ENCODE data around the gene RNF167. TPM values are rescaled to one million over a fixed set of nuclear protein-coding genes. Genes with fewer than 3 reads are reported as not detected.

Gene RNF167
- total RNA-seq, 1 donor from 2014 or later: 20.3 TPM

DNA sequence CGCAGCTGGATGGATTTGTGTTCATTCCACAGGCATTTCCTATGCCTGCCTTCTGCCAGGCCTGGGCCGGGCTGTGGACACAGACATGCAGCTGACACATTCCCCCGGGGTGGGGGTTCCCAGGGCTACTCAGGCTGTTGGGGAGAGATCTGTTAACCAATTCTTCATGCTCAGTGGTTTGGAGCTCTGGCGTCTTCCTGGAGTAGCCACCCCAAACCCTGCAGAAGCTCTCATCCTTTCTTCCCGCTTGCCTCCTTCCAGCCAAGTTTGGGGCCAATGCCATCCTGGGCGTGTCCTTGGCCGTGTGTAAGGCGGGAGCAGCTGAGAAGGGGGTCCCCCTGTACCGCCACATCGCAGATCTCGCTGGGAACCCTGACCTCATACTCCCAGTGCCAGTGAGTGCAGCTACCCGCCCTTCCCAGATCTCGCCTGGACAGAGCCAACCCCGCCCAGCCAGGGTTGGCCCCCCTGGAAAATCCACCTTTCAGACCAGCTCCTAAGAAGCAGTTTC is 13.4 kb downstream of the RNF167 start:
- DNase-seq: peak; percentile 85

DNA sequence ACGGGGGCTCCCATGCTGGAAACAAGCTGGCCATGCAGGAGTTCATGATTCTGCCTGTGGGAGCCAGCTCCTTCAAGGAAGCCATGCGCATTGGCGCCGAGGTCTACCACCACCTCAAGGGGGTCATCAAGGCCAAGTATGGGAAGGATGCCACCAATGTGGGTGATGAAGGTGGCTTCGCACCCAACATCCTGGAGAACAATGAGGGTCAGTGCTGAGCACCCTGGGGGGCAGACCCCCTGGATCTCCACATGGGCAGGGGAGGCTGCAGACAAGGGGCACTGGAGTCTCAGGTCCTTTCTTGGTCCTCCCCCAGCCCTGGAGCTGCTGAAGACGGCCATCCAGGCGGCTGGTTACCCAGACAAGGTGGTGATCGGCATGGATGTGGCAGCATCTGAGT is 15.0 kb downstream of the RNF167 start:
- DNase-seq: no peak

DNA sequence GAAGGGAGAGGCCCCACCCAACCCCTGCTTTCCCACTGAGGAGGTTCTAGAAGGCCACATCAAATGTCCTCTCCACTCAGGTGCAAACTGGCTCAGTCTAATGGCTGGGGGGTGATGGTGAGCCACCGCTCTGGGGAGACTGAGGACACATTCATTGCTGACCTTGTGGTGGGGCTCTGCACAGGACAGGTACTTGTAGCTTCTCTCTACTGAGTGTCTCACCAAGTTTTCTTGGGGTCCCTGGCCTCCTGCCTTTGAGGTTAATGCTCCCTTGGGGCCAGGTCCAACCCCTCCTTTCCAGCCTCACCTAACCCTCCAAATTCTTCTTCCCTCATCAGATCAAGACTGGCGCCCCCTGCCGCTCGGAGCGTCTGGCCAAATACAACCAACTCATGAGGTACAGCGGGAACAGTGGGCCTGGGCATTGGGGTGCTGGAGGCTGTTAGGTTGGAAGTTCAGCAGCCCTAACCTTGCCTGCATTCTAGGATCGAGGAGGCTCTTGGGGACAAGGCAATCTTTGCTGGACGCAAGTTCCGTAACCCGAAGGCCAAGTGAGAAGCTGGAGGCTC is 16.5 kb downstream of the RNF167 start:
- no peak for DNase-seq

DNA sequence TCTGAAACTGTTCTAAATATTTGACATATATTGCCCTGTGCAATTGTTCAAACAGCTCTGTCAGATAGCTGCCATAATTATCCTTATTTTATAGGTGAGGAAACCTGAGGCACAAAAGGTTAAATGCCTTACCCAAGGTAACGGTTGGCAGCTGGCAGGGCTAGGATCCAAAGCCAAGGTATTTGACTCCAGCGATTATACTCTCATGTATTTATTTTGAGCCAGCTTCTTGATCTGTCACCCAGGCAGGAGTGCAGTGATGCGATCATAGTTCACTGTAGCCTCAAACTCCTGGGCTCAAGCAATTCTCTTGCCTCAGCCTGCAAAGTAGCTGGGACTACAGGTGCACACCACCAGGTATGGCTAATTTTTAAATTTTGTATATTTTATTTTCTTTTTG is 18.0 kb downstream of the RNF167 start:
- no peak for DNase-seq

DNA sequence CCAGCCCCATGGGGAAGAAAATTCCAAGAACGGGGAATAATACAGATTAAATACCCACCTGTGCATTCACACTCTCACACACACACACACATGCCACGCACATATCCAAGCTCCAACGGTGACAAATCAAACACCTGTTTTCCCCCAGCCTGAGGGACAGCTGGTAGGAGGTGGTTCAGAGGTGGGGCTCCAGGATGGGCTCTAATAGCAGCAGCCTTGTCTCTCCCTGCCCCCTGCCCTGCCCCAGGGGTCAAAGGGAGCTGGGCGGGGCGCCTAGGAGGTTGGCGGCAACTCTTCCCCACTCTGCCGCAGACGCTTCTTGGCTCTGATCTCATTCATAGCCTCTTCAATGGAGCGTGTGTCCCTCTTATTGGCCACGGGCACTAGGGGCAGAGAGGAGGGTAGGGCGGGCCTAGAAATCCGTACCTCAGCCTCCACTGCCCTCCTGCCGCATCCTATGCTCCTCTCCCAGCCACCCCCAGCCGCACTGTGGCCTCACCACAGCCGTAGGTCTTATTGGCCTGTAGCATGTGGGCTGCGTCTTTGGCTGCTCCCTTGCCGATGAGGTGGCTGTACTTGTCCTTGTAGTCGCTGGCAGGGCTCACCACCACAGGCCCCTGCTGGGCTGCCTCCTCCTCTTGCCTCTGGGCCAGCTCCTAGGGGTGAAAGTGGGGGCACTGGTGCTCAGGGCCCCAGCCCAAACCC is 19.3 kb downstream of the RNF167 start:
- DNase-seq: no peak

DNA sequence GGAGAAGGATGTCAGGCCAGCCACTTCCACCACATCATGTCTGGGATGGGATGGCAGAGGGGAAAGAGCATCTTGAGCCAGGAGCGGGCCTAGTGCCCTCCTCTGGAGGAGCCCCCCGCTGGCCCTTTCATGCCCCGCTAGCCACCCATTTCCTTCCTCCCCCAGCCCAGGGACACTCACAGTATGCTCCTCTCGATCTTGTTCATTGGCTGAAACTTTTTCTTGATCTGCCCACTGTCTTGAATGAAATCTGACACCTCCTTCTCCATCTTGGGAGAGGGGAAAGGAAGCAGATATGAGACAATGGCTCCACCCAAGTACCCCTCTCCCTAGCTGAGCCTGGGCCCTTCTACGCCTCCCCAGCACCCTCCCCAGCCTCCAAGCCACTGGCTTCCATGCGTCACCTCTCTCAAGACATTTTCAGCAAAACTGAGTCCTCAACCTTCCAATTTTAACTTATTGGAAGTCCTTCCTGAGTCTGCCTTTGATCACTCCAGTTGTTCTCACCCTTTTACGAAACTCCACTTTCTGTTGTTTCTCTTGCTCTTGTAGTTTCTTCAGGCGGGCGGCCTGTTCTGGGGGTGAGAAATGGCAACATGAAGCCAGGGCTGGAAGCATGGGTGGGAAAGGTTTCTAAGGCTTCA is 20.3 kb downstream of the RNF167 start:
- DNase-seq: no peak

DNA sequence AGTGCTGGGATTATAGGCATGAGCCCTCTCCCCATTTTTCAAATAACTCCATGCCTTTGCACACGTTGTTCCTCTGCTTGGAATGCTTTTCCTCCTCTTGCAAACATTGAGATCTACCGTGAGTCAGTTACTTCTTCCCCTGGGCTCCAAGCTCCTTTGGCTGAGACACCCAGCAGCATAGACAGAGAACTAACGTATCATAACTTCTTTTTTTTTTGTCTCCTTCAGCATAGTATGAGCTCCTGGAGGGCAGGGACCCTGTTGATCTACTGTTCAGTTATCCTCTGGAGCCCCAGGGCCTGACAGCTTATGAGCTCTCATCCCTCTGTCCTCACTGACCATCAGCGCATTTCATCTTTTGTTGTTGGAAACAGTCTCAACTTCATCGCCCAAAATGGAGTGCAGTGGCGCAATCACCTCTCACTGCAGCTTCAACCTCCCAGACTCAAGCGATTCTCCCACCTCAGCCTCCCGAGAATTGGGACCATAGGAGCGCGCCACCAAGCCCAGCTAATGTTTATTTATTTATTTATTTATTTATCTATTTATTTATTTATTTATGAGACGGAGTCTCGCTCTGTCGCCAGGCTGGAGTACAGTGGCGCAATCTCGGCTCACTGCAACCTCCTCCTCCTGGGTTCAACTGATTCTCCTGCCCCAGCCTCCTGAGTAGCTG is 25.4 kb downstream of the RNF167 start:
- no peak for DNase-seq

DNA sequence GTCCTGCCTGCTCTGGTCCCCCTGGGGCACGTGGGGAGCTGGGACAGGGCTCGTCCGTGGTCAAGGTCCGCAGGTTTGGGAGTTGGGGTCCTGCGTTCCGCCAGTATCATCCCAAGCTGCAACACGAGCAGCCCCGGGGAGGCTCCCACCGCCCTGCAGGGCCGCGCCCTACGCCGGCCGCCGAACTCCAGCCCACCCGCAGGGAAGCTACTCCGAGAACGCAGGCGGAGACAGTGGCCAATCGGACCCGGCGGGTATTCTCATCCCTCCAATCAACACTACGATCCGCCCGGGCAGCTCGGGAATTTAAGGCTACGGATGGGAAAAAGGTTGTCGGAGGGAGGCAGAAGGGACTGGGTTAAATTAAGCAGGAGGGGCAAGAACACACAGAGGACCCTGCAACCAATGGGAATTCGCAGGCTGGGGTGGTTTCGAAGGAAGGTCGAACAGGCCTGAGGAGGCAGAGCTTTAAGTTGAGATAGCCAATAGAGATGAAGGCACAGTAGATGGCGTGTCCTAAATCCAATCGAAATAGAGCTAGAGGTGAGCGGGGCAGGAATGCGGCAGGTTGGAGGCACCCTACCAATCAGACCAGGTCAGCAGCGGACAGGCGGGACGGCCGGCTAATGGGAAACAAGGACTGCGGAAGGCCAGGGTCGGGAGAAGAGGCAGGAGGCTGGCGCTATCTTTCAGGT is 26.9 kb downstream of the RNF167 start:
- peak; percentile 100 for DNase-seq

DNA sequence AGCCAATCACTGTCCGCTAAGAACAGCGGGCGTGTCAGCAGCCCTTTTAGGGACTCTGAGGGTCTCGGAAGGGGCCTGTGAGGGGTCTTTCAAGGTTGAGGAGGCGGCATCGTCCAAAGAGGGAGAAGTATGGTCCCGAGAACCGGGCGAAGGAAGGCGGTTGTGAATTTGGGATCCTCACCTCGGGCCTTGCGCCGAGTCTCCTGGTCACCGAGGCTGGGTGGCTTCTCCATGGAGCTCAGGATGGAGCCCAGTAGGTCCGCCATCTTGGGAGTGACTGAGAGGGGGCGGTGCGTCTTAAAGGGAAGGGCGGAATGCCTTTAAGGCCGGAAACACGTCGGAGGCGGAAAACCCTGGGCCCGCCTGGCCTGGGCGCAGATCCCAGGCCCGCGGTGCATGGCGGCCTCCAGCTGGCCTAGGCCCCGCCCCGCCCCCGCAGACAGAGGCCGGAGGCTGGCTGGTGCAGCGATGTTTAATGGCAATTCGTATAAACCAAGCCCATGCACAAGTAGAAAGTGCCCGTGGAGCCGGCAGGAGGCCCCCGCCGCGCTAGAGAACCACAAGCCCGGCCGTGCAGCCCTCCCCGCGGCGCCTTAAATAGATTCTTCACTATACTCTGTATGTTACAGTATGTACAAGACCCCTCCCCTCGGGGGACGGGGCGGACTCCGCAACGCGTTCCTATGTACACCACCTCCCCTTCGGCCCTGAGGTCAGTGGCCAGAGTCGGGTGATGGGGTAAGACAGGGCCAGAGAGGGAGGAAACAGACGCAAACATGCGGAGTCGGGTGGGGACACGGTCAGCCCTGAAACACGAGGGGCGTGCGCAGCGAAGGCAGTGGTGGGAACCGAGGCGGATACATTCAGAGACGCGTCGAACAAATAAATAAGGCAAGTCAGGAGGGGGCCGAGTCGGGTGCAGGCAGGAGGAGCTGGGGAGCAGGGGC is 27.7 kb downstream of the RNF167 start, which contains the start of gene SPAG7:
TSS of gene SPAG7 (minus strand) at position 279 of the 947 bp plus-strand sequence. CDS start at position 266, 13 bp downstream.
- DNase-seq: peak; percentile 98

DNA sequence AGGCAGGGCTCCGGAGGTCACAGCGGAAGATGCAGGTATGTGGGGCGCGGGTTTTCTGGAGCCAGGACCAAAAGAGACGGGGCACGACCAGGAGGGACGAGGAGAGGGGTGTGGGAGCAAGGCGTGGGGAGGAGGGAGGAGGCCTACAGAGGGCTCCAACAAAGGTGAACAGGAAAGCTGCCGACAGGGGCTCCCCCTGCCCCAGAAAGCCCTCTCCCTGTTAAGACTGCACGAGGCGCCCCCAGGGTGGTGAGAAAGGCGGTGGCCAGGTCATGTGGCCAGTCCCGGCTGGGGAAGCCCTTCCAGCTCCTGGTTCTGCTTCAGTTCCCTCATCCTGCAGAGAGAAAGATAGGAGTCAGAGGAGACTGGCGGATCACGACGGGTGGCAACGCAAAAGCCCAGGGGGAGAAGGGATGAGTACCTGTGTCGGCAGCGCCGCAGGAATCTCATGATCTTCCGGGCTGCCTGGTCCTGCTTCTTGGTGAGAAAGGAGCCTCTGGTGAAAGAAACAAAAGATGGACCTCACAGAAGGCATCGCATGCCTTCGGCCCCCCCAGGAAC is 28.5 kb downstream of the RNF167 start:
- DNase-seq: peak; percentile 40

DNA sequence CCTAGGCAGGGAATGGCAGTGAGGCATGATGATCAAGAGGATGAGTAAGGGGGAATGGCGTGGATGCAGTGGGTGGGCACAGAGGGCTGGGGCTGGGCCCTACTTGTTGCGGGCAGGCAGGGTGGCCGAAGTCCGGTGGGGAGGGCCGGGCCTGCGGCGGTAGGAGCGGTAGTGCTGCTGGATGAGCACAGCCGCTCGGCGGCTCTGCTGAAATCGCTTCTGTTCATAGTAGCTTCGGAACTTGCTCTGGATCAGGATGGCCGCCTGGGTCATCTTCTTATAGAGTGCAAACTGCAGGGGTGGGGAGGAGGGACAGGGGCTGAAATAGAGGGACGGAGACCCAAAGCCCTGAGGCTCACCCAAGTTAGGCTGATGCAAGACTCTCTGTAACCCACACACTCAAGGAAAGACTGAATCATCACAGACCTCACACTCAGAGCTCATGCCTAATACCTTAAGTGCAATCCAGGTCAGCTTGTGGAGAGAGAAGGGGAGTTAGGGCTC is 29.0 kb downstream of the RNF167 start:
- no peak for DNase-seq

DNA sequence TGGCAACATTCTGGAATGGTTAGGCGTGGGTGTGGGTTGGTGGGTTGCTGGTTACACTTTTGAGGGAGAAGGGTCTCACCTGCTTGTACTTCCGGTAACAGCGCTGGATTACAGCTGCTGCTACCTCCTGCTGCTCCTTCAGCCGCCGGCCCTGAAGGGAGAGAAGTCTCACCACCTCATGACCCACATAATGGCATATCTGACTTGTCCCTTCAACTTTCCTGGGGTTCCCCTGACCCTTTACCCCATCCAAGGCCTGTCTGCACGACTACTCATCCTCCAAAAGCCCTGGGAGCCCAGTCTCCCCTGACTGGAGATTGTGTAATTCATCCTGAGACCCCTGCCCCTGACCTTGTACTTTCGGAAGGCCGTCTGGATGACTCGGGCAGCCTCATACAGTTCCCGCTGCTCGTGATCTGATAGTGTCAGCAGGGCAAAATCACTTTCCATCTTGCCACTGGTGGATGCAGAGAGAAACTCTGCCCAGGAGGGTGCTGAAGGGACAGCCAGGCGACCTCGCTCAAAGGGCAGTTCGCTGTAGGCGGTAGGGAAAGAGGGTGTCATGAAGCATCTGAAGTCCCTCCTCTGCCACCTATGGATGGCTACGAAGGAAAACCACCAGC is 29.6 kb downstream of the RNF167 start:
- no peak for DNase-seq

DNA sequence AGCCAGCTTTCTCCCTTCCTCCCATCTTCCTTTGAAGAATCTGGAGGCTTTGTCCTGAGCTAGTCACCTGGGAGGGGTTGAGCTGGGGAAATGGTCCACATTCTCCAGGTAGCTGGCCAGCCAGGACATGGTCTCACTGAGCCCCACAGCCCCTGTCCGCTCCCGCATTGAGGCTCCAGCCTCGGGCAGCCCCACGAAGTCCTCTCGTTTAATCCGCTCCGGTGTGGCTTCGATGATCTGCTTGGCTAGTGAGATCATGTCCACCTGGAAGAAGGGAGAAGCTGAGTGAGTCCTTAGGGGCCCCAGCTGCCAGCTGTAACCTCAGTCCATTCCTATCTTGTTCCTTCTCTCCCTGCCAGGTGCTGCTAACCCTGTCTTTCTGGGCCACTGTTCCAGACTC is 30.2 kb downstream of the RNF167 start:
- no peak for DNase-seq

DNA sequence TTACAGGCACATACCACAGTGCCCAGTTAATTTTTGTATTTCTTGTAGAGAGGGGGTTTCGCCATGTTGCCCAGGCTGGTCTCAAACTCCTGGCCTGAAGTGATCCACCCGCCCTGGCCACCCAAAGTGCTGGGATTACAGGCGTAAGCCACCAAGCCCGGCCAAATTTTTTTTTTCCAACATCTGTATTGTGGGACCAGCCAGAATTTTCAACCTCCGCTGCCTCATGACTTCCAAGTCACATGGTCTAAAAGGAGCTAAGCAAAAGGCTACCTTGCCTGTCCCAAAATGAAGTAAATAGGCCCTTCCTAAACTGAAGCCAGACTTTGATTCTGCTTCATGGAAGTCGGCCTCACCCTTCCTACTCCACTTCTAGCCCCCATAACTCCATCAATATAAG is 31.8 kb downstream of the RNF167 start:
- DNase-seq: no peak

DNA sequence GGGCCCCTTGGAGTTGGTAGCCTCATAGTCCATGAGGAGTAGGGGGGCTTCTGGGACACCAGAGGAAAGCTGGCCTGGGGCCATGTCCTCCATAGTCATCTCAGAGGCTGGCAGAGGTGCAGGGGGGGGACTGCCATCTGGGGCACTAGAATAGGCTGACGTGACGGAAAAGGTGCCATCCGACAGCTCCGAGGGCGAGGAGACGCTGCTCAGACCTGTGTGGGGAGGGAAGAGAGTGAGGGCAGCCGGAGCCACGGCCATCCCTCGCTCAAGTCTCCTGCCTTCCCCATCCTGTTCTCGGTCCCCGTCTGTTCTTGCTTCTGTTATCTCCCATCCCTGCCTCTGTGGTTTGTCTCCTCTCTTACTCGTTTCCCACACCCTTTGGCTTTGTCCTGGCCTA is 32.3 kb downstream of the RNF167 start:
- DNase-seq: no peak

DNA sequence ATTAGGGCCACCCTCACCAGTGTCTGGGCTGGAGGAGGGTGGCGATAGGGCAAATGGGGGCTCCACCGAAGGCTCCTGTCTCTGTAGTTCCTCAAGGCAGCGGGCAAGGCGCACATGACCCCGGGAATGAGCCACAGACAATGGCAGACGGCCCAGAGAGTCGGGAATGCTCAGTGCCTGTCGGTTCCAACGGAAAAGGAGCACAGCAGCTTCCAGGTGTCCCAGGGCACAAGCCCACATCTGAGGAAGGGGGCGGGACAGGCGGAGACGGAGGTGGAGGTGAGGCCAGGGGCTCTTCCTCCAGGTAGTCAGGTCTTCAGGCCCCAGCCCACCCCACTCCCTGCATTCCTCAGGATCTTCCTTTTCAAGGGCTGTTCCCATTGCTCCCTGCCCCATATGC is 32.7 kb downstream of the RNF167 start:
- no peak for DNase-seq

DNA sequence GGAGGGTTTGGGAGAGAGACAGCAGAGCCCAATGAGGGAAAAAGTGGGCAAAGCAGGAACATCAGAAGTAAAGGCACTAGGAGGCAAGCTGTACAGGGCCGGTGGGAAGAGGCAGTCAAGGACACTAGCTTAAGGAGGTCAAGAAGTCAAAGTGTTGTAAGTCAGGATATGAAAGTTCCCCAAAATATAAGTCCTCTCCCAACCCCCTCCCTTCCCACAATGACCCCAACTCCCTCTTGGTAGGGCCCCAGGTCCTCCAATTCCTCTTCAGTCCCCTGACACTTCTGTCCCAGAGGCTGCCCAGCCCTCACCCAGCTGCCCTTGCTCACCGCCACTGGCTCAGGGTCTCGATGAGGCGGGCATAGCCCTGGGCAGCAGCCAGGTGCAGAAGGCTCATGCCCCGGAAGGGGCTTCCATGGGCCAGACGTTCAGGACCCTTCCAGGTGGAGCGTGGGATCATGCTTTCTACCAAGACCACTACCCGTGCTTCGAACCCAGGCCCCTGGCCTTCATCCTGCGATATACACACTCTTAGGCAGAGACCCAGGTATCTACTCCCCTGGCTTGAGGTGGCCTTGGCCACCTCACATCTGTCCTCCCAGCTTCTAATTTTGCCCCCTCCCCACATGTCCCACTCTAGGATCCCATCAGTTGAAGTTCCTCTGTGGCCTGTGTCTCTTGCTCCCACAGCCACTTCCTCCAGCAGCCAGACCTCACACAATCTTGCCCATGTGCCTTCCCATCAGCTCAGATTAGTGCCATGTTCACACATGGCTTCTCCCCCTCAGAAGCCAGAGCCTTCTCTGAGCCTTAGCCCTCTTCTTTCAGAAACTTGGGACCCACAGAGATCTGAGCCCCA is 33.4 kb downstream of the RNF167 start:
- DNase-seq: no peak

DNA sequence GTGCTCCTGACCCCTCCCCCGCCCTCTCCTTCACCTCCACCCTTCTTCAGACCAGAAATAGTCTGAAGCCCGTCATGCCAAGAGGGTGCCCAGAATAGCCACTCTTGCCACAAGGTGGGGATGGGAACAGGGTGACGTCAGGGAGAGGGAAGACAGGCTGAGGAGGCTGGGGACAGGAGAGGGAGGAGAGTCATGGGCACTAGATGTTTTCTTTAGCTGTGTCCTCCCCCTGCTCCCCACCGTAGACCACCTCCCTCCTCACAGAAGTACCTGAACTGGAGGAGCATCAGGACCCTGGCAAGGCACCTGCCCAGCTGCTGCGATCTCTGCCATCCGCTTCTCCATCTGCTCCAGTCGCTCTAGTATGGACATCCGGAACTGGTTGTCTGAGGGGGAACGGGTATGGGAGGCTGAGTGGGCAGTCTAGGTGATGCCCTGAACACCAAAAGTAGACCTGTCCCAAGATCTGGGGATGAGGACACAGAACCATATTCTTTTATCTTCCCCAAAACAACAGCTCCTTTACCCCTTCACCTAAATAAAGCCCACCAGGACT is 34.1 kb downstream of the RNF167 start:
- DNase-seq: no peak

DNA sequence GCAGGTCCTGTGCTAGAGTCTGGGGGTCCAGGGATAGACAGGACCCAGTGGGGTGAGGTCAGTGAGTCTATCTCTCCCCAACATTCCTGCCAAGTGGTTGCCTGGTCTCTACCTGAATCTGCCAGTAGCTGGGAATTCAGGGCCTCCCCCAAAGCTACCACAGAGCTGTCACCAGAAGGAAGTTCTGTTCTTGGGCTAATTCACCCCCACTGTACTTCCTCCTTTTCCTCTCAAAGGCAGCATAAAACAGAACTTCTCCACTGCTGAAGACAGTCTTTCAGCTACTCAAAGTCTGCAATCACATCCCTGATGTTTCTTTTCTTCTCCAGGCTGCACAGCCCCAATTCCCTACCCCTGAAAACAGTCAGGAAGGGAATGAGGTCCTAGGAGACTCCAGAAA is 38.7 kb downstream of the RNF167 start:
- no peak for DNase-seq

Data from tongue (tissue), 2 donors.